ENCODE data around the gene IGHMBP2.

- TF ChIP-seq, protein P1, sequence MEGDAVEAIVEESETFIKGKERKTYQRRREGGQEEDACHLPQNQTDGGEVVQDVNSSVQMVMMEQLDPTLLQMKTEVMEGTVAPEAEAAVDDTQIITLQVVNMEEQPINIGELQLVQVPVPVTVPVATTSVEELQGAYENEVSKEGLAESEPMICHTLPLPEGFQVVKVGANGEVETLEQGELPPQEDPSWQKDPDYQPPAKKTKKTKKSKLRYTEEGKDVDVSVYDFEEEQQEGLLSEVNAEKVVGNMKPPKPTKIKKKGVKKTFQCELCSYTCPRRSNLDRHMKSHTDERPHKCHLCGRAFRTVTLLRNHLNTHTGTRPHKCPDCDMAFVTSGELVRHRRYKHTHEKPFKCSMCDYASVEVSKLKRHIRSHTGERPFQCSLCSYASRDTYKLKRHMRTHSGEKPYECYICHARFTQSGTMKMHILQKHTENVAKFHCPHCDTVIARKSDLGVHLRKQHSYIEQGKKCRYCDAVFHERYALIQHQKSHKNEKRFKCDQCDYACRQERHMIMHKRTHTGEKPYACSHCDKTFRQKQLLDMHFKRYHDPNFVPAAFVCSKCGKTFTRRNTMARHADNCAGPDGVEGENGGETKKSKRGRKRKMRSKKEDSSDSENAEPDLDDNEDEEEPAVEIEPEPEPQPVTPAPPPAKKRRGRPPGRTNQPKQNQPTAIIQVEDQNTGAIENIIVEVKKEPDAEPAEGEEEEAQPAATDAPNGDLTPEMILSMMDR (conservative IDR thresholded peaks at IDR 0.05; ENCODE audit: low read length): no peak
- TF ChIP-seq EZH2phosphoT487 (IDR thresholded peaks at IDR 0.05; ENCODE audit: borderline replicate concordance, low read depth, low read length): no peak
Measured at GRCh38 chr11:68980776-68981065, 77.0 kb downstream of the IGHMBP2 start, which contains the start of gene MRGPRD.
